Lung microvascular endothelial cell (primary cell): Measurements from ENCODE around the gene KCTD18. TPM values are rescaled to one million over a fixed set of nuclear protein-coding genes. Genes with fewer than 3 reads are reported as not detected.
A peak's percentile ranks its signal among the peaks of the same experiment; 100 is the strongest.

Experiments
- DNase-seq, 2 donors: peaks; one replicate each; pipeline versions ENCODE4 v3.0.0 to v3.0.0-alpha.2; 2010; ENCODE audit warnings: low read depth in 2 of 2
- total RNA-seq: library from RNA; depleted of rRNA; stranded (reverse); fragments of >200 nt; gene quantifications from 2 replicates; pipeline ENCODE4 v1.2.1, GENCODE V29; 2014

Gene KCTD18
- total RNA-seq: 7.2 and 7.9 TPM in 2 replicates

DNA sequence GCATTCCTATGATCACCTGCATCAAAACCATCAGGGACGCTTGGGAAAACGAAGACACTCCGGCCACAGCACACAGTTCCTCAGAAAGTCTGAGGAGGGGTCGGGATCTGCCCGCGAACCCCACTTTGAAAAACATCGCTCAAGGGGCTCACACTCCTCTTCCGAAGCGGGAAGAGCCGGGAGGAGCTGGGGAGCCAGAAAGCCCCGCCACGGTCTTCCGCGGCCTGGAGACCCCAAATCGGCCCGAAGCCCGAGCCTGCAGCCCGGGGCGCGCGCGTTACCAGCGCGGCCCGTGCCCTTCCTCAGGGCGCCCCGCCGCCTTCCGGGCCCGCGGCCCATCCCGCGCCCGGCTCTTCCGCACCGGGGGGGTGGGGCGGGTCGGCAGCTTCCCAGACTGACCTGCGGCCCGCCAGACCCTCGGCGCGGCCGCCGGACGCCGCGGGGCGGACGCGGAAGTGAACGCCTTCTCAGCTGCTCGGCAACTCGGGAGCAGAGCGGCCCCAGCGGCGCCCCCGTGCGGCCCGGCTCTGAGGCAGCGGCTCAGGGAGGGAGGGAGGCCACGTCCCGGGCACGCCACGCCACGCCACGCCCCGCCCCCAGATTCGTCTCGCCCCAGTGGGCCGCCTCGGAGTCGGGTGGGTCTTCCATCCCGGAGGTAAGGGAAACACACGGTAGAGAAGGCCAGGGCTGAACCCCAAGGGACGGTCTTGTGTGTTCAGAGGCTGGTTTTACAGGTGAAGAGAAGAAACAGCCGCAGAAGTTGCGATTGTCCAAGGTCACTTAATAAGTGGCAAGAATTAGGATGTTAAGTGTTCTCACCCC, at the start of gene KCTD18:
Gene KCTD18 (minus strand): TSS at position 457 of the 822 bp plus-strand sequence. CDS start 3,052 bp downstream, outside the sequence.
- DNase-seq: peak; percentile 88 to 90

DNA sequence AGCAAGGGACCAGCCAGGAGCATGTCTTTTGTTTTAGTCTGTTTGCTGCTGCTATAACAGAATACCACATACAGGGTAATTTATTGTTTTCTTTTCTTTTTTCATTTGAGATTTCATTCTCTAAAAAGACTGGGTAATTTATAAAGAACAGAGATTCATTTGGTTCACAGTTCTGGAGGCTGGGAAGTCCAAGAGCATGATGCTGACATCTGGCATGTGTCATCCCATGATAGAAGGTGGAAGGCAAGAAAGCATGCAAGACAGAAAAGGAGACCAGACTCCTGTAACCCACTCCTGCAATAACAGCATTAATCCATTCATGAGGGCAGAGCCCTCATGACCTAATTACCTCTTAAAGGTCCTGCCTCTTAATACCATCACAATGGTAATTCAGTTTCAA, 30.9 kb upstream of the KCTD18 start:
- DNase-seq: no peak

- DNase-seq: no peak
Measured at GRCh38 chr2:200538139-200538538, 28.3 kb upstream of the KCTD18 start.

DNA sequence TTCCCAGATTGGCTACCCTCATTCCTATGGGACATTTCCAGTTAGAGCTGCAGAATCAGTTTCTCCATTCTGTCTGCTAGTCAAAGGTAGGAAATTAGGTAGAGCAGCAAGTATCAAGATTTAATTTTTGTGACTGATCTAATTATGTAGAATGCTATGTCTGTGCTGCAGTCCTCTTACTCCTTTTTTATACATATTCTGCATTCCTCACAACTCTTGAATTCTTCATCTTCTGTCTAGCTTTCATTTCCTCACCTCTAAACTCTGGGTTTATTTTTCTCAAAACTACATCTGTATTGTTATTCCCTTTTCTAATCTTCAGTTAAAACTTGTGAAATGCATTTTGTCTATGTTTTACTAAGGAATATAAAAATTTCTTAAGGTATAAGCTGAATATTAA, 24.7 kb upstream of the KCTD18 start:
- no peak for DNase-seq

DNA sequence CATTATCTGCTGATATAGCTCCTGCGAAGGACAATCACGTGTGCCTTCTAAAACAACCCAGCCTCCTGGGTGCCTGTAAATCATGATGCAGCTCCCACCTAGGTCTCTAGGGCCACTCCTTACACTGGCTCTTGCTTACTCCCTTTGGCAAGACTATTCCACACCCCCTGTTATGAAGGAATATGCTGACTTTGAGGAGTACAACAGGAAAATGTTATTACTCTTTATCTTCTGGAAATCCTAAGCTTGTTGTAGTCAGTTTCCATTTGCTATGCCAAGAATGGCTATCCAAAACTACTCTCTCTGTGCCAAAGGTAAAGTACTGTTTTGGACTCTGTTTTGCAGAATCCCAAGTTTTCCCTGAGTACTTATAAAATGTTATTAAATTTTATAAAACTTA, 23.9 kb upstream of the KCTD18 start:
- DNase-seq: peak in 1 of 2 donors; percentile 67

DNA sequence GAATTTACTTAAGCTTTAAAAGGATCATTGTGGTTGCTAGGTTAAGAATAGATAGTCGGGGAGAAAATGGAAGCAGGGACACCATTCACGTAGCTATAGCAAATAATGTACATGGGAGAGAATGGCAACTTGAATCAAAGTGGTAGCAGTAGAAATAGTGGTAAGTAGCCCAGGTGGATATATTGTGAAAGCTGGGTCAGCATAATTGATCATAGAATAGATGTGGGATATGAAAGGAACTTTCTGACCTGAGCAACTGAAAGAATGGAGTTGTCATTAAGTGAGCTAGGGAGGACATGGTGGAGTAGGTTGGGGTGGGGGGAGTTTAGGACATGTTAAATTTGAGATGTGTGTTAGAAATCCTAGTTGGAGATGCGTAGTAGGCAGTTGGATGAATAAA, 18.4 kb upstream of the KCTD18 start:
- DNase-seq: no peak

DNA sequence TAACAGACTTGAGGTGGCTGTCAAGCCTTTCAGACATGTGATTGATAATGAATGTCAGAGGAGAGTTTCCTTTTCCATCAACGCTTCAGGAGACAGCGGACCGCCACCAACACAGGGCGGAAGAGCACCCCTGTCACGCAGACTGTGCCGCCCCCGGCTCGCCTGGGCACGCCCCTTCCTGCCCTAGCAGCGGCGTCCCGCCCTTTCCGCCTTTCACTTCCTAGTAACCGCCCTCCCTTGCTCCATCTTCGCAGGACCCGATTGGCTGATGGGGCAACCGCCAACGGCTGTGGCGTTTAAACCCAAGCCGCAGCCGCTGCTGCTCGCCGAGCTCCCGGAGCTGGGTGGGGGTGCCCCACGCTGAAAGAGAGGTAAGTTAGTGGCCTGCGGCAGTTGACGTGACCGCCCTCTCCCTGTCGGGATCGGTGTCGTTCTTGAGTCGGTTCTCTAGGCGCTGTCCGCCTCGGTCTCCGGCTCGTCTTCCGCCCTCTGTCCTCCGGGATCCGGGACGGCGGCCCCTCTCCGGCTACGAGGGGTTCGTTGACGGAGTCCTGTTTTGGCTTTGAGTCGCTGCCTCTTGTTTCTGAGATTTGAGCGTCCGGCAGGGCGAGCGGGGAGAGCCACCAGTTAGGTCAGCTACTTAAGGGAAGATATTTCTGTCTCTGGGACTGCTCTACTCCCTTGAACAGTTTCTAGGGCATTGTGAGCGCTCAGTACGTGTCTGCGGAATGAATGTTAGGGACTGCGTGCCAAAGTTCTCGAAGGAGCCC, 16.2 kb upstream of the KCTD18 start, which contains the start of gene SGO2:
Gene SGO2 (plus strand): TSS at position 326 of the 770 bp plus-strand sequence. CDS start 6,769 bp downstream, outside the sequence.
- DNase-seq: peak; percentile 94

GRCh38 chr2:200525551-200525881, 15.6 kb upstream of the KCTD18 start:
- DNase-seq: no peak

GRCh38 chr2:200525066-200525465, 15.2 kb upstream of the KCTD18 start:
- DNase-seq: no peak

DNA sequence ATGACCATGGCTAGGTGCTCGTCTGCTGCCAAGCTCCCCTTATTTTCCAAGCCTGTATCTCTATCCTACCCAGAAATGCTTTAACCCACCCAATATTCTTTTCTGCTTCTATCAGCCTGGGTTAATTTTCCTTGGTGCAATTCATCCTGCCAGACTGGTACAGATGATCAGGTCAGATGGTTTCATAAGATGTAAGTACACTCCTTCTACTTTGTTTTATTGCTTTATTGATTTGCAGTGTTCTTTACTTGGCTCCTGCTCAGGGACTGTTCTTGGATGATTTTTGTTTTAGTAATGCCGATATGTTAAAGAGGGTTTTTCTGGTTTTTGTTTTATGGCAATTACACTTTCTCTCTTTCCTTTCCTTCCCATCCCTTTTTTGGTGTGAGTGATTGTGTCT, 13.7 kb upstream of the KCTD18 start:
- DNase-seq: no peak

- no peak for DNase-seq
Measured at GRCh38 chr2:200523158-200523557, 13.3 kb upstream of the KCTD18 start.

DNA sequence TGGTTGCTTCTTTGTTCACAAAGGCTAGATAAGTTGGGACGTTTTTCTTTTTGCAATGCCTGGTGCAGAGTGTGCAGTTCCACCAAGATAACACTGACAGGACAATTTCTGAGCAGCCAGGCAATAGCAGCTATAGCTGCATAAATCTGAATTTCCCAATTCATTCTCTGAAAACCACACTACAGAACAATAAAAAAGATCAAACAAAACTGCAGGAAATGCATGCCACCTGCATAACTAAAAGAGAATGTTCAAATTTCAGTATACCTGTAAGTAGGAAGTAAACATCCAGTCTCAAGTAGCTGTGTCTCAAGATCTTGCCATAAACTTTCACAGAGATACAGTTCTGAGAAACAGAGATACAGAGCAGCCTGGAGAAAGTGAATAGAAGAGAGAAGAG, 5.3 kb upstream of the KCTD18 start:
- DNase-seq: no peak

GRCh38 chr2:200509235-200509611, 645 bp downstream of the KCTD18 start:
- peak in 1 of 2 donors; percentile 19 for DNase-seq

DNA sequence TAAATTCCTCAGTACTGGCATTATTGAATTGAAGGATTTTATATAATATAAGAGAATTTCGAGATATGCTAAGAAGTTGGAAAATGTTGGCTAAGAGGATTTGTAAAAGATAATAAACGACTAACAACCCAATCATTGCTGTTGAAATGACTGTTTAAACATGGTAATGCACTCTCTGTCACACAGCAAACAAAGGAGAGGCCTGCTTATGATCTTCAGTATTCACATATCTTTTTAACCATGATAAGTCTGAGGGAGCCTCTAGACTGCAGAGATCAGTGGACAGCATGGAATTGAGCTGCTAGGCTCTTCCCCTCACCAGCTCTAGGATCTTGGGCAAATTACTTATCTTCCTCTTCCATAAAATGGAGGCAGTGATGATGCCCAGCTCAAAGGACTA, 2.7 kb downstream of the KCTD18 start:
- no peak for DNase-seq

DNA sequence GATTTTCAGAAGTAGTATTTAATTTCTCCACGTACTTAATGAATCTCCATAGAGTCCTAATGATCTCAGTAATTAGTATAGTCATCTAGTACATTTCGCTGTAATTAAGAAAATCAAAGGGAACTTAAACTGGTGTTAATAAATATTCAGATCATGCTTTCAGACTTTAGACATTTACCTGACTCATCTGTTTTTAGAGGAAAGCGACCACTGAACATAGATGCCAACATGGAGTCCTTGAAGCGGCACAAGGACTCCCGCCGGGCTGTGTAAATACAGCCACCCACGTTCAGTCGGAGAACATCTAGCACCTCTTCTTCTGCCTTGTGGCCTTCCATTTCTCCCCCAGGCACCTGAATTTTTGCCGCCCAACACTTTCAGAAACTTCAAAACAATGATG, 3.2 kb downstream of the KCTD18 start:
- DNase-seq: no peak

DNA sequence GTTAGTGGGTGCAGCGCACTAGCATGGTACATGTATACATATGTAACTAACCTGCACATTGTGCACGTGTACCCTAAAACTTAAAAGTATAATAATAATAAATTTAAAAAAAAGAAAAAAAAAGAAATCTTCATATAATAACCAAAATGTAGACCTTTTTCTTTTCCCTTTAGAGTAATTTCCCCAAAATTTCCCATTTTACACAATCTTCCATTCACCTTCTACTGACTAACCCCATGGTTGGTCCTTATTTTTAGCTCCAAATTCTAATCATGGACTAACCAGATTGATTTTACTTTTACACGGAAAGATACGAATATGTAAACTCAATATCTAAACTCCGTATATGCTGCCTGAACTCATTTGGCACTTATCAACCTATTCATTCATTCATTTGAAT, 7.7 kb downstream of the KCTD18 start:
- DNase-seq: no peak

DNA sequence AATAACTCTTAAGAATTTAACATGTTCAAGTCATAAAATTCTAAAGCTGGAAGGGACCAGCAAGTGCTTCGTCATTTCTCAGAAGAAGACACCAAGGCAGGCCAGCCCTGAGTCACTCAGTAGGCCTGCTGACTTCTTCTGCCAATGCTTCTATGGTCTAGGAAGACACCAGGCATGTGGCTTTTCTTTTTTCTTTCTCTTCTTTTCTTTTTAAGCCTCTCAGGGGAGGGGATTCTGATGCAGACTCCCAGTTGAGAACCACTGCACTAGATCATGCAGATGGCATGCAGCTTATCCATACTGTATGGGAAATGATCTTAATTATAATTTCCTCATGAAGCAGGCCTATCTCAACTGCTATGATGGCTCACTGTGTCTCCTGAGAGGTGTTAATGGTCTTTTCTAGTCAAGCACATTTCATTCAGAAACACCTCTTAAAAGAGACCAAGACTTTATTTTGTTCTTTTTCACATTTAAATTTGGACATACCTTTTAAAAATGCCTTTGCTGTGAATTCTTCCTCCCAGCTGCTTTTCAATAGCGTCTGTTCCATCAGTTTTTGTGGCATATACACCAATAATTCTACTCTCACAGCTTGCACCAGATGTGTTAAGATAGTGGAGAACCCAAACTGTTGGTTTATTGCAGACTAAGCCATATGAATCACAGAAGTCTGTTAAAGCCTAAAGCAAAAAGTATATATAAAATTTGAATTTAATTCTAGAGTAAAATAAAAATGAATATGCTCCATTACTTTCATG, 11.3 kb downstream of the KCTD18 start:
- no peak for DNase-seq

DNA sequence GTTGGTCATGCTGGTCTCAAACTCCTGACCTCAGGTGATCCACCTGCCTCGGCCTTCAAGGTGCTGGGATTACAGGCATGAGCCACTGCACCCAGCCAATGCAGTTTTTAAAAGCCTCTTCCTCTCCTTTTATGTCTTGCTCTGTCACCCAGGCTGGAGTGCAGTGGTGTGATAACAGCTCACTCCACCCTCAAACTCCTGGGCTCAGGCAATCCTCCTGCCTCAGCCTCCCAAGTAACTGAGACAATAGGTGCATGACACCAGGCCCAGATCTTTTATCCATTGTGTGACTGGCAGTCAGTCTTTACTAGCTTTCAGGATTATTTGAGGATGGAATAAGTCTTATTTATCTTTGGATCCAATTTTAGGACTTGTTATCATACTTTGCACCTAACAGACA, 13.2 kb downstream of the KCTD18 start:
- DNase-seq: no peak

DNA sequence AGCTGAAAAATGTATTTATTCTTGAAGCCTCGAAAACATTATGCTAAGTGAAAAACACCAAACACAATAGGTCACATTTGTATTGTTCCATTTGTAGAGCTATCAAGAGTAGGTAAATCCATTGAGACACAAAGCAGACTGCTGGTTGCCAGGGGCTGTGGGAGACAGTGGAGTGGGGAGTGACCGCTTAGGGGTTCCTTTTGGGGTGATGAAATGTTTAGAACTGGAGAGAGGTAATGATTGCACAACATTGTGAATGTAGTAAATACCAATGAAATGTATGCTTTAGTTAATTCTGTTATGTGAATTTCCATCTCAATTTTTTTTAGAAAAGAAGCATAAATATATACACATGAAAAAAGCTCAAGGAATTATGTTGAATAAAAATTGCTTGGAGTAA, 15.8 kb downstream of the KCTD18 start:
- no peak for DNase-seq

- no peak for DNase-seq
Measured at GRCh38 chr2:200492656-200493055, 17.2 kb downstream of the KCTD18 start.

- DNase-seq: no peak
Measured at GRCh38 chr2:200490001-200490400, 19.9 kb downstream of the KCTD18 start.

GRCh38 chr2:200488169-200488568, 21.7 kb downstream of the KCTD18 start:
- DNase-seq: peak in 1 of 2 donors; percentile 33
